Large intestine (tissue), 3 donors: ENCODE results near the gene TBC1D14. TPM values are rescaled to one million over a fixed set of nuclear protein-coding genes. Genes with fewer than 3 reads are reported as not detected.

ENCODE experiments used
- DNase-seq, 2 donors: peaks; one replicate each; pipeline versions ENCODE4 v3.0.0 to v3.0.0-alpha.2; 2013
- H3K27ac ChIP-seq: one replicate; pipeline ENCODE4 v1.5.1; 2013; ENCODE audit warnings: low read length
- H3K27me3 ChIP-seq: 2 replicates; pipeline ENCODE4 v1.6.1; 2013; ENCODE audit warnings: low read length; ENCODE audit not compliant: control insufficient read depth, insufficient read depth
- H3K36me3 ChIP-seq: 2 replicates; pipeline ENCODE4 v1.6.1; 2013; ENCODE audit warnings: low read length; ENCODE audit not compliant: control insufficient read depth, insufficient read depth
- H3K4me1 ChIP-seq: one replicate; pipeline ENCODE4 v1.6.1; 2013; ENCODE audit warnings: low read length; ENCODE audit not compliant: control insufficient read depth, insufficient read depth
- H3K4me3 ChIP-seq: one replicate; pipeline ENCODE4 v1.5.1; 2013; ENCODE audit warnings: low read length
- H3K9me3 ChIP-seq: one replicate; pipeline ENCODE4 v1.6.1; 2013; ENCODE audit warnings: mild to moderate bottlenecking, low read depth, low read length, moderate library complexity; ENCODE audit not compliant: control insufficient read depth
- WGBS: methylation state at CpG from one replicate; pipeline ENCODE4 v1.1.5; 2013; ENCODE audit warnings: low lambda C conversion rate; ENCODE audit not compliant: insufficient coverage; 5-methylcytosine and 5-hydroxymethylcytosine counted together
- polyA plus RNA-seq: library from polyadenylated mRNA; unstranded; fragments of 120-200 nt; gene quantifications from one replicate; pipeline ENCODE4 v1.2.1, GENCODE V29; 2013

The TBC1D14 gene
- polyA plus RNA-seq, 1 donor, result 48.9 TPM

DNA sequence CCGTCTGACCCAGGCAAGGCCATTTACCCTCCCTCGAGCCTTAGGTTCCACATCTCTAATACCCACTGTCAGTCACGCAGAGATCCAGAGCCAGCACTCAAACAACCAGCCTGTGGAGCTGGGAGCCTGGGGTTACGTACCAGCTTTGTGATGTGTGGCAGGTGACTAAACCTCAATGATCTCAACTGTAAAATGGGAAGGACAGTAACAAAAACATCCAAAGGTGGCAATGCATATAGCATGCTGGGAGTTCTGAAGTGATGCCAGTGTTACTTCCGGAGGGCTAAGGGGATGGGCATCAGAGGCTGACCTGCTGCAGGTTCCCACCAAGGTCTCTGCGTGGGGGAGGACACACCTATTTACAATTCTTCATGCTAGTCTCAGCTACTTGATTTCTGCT is 152.2 kb downstream of the TBC1D14 start:
- WGBS, result no CpG with 5 or more reads among the region's 6 CpGs
- DNase-seq, result no peak
- H3K36me3 ChIP-seq, result peaks cover 63% of the 10 kb centered on the region
- H3K4me3 ChIP-seq, result no peak overlapping the region
- H3K27me3 ChIP-seq, result no peaks in the 10 kb centered on the region
- peaks cover 5% of the 10 kb centered on the region for H3K4me1 ChIP-seq
- H3K9me3 ChIP-seq, result no peaks in the 10 kb centered on the region
- no peak overlapping the region for H3K27ac ChIP-seq

DNA sequence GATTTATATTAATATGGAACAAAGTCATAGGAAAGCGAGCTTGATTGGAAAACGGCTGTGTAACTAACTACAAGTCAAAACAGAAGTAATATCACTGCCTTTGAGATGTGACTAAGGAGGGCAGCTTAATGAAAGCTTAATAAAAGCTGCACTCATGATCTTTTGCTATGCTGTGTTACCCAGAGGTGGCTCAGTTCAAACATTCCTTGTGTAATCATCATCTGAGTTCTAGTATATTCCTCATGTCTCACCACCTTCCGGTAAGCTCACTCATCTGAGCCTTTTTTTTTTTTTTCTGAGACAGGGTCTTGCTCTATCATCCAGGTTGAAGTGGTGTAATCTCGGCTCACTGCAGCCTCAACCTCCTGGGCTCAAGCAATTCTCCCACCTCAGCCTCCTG is 153.2 kb downstream of the TBC1D14 start:
- H3K36me3 ChIP-seq, result peaks cover 62% of the 10 kb centered on the region
- no peak overlapping the region for H3K27ac ChIP-seq
- no peak overlapping the region for H3K4me3 ChIP-seq
- no peaks in the 10 kb centered on the region for H3K9me3 ChIP-seq
- DNase-seq, result no peak
- peaks cover 6% of the 10 kb centered on the region for H3K4me1 ChIP-seq
- no peaks in the 10 kb centered on the region for H3K27me3 ChIP-seq
- no CpG with 5 or more reads among the region's 4 CpGs for WGBS

- Histone ChIP-seq H3K27ac (no peak overlapping the region), H3K4me3 (no peak overlapping the region), H3K27me3 (no peaks in the 10 kb centered on the region), H3K4me1 (peaks cover 6% of the 10 kb centered on the region), H3K36me3 (peaks cover 61% of the 10 kb centered on the region), H3K9me3 (no peaks in the 10 kb centered on the region)
- DNase-seq, result no peak
- WGBS, result no CpG with 5 or more reads among the region's 4 CpGs
Measured at GRCh38 chr4:7063362-7063761, 153.7 kb downstream of the TBC1D14 start.

- no peak for DNase-seq
- H3K36me3 ChIP-seq, result peaks cover 35% of the 10 kb centered on the region
- no peaks in the 10 kb centered on the region for H3K9me3 ChIP-seq
- peaks cover 11% of the 10 kb centered on the region for H3K4me1 ChIP-seq
- no peak overlapping the region for H3K4me3 ChIP-seq
- no peaks in the 10 kb centered on the region for H3K27me3 ChIP-seq
- H3K27ac ChIP-seq, result no peak overlapping the region
- WGBS, result no CpG with 5 or more reads among the region's 11 CpGs
Measured at GRCh38 chr4:7066006-7066405, 156.4 kb downstream of the TBC1D14 start.

DNA sequence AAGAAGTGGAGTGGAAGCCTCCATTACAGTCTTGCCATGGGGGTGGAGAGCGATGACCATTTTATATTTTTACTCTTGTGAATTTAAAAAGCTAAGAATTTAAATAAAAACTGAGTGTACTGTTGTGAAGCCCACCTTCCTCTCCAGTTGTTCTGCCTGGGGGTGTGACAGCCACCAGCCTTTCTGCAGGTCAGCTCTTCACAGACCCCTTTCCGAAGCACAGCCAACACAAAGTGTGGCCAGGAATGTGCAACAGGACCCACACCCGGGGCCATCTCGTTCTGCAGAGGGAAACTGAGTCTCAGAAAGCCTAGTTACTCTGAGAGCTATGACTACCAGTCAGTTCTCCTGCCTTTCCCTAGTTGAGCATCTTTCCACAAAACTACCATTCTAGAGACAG is 156.9 kb downstream of the TBC1D14 start:
- WGBS, result no CpG with 5 or more reads among the region's 4 CpGs

DNA sequence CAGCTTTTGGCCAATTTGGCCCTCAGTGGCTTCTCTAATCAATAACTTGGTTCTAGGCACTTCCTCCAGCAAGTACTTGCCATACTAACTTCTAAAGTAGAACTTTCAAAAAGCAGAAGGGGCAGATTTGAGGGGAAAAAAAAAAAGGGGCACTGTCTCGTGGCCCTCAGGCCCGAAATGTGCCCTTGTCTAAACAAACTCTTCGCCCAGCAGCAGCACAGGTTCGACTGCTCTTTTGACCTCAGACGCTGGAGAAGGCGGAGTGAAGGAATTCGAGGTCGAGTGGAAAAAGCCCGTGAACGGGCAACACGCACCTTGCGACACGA is 157.5 kb downstream of the TBC1D14 start:
- Histone ChIP-seq H3K36me3 (peaks cover 24% of the 10 kb centered on the region), H3K9me3 (no peaks in the 10 kb centered on the region), H3K27me3 (no peaks in the 10 kb centered on the region), H3K4me3 (peak overlapping the region; percentile 89), H3K4me1 (peaks cover 11% of the 10 kb centered on the region), H3K27ac (peak overlapping the region; percentile 75)
- DNase-seq, result no peak
- no CpG with 5 or more reads among the region's 13 CpGs for WGBS

More for the DNA sequence above, 156.9 kb downstream of the TBC1D14 start:
- peak overlapping the region; percentile 89 for H3K4me3 ChIP-seq
- peaks cover 11% of the 10 kb centered on the region for H3K4me1 ChIP-seq
- H3K27me3 ChIP-seq, result no peaks in the 10 kb centered on the region
- no peak for DNase-seq
- peaks cover 30% of the 10 kb centered on the region for H3K36me3 ChIP-seq
- no peak overlapping the region for H3K27ac ChIP-seq
- H3K9me3 ChIP-seq, result no peaks in the 10 kb centered on the region

DNA sequence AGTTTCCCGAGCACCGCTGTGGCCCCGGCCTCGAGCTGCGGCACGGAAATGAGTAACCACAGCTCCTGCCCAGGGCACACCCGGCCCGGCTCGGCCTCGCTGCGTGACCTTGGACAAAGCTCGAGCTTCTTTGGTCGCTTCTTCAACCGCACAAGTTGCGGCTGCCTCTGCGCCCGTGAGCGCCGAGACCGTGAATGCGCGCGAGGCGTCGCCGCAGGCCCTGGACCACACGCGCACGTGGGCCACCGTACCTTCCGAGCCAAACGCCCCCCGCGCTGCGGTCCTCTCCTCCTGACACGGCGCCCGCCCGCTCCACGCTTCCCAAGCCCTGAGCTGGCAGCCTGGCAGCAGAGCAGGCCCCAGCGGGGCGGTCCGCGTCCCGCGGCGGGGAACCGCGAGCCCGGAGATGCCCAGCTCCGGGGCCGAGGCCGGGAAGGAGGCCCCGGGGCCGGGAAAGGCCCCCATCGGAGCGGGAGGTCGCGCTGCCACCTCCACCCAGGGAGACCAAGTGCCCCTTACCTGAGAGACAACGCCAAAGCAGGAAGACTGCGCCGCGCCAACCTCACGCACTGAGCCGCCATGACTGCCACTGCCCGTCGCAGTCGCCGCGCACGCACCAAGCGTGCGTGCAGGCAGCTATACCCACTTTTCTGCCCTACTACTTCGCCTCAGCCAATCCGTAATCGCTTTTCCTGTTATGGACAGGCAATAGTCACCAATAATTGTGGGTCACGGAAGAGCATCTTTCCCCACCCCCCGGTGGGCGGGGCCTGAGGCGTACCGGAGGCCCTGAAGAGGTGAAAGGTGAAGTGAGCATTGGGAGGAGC is 158.0 kb downstream of the TBC1D14 start, which contains the start of gene GRPEL1:
TSS of gene GRPEL1 (minus strand) at position 613 of the 827 bp plus-strand sequence. CDS start at position 581, 32 bp downstream.
- H3K4me3 ChIP-seq, result peak within 1 kb of the TSS; percentile 89
- H3K9me3 ChIP-seq, result no peaks in the 10 kb centered on the region
- WGBS, result no CpG with 5 or more reads among the region's 81 CpGs
- H3K27me3 ChIP-seq, result no peaks in the 10 kb centered on the region
- peak within 1 kb of the TSS; percentile 90 for H3K27ac ChIP-seq
- peak; percentile 99 for DNase-seq
- peaks cover 21% of the 10 kb centered on the region for H3K36me3 ChIP-seq
- peaks cover 11% of the 10 kb centered on the region for H3K4me1 ChIP-seq

GRCh38 chr4:7068279-7068842 is 158.7 kb downstream of the TBC1D14 start:
- H3K27me3 ChIP-seq, result no peaks in the 10 kb centered on the region
- H3K27ac ChIP-seq, result peak overlapping the region; percentile 90
- peaks cover 11% of the 10 kb centered on the region for H3K4me1 ChIP-seq
- no peaks in the 10 kb centered on the region for H3K9me3 ChIP-seq
- H3K4me3 ChIP-seq, result peak overlapping the region; percentile 89
- no peak for DNase-seq
- WGBS, result no CpG with 5 or more reads among the region's 50 CpGs
- peaks cover 15% of the 10 kb centered on the region for H3K36me3 ChIP-seq

DNA sequence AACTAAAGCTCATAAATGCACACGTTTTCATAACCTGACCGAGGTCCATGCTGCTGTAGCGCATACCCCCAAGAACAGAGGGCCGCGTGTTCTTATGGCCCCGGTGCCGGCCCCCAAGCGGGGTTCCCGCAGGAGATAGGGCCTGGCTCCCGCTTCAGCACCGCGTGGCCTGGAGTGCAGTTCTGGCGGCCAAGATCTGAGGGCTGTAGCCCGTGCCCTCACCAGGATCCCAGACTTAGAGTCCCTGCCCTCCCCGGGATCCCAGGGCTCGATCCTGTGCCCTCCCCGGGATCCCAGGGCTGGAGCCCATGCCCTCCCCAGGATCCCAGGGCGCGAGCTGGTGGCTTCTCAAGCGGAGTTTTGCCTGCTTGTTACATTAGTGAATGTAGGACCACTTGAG is 159.3 kb downstream of the TBC1D14 start:
- H3K4me3 ChIP-seq, result peak overlapping the region; percentile 89
- peaks cover 11% of the 10 kb centered on the region for H3K4me1 ChIP-seq

GRCh38 chr4:7070729-7071511 is 161.3 kb downstream of the TBC1D14 start:
- no CpG with 5 or more reads among the region's 23 CpGs for WGBS
- no peaks in the 10 kb centered on the region for H3K36me3 ChIP-seq
- H3K4me3 ChIP-seq, result no peak overlapping the region
- H3K27ac ChIP-seq, result no peak overlapping the region
- H3K9me3 ChIP-seq, result no peaks in the 10 kb centered on the region
- peak; percentile 86 to 87 for DNase-seq
- no peaks in the 10 kb centered on the region for H3K27me3 ChIP-seq
- peaks cover 11% of the 10 kb centered on the region for H3K4me1 ChIP-seq

More for the DNA sequence above, 159.3 kb downstream of the TBC1D14 start:
- no CpG with 5 or more reads among the region's 20 CpGs for WGBS
- H3K27ac ChIP-seq, result peak overlapping the region; percentile 90
- H3K9me3 ChIP-seq, result no peaks in the 10 kb centered on the region
- H3K36me3 ChIP-seq, result peaks cover 10% of the 10 kb centered on the region
- H3K27me3 ChIP-seq, result no peaks in the 10 kb centered on the region
- no peak for DNase-seq
